GM21381 (cell line): ENCODE data around the gene TUBE1.
"Not testable (repeated sequence)": the region's sequence is repeated elsewhere in the genome, so short reads cannot be mapped to it uniquely, and the experiment has no call there.

Experiments
- ATAC-seq: cut with Tn5 transposase; IDR thresholded peaks from one replicate; pipeline ENCODE4 v1.9.1; 2021; ENCODE audit warnings: mild to moderate bottlenecking, moderate library complexity; ENCODE audit not compliant: unreplicated experiment

The TUBE1 gene

DNA sequence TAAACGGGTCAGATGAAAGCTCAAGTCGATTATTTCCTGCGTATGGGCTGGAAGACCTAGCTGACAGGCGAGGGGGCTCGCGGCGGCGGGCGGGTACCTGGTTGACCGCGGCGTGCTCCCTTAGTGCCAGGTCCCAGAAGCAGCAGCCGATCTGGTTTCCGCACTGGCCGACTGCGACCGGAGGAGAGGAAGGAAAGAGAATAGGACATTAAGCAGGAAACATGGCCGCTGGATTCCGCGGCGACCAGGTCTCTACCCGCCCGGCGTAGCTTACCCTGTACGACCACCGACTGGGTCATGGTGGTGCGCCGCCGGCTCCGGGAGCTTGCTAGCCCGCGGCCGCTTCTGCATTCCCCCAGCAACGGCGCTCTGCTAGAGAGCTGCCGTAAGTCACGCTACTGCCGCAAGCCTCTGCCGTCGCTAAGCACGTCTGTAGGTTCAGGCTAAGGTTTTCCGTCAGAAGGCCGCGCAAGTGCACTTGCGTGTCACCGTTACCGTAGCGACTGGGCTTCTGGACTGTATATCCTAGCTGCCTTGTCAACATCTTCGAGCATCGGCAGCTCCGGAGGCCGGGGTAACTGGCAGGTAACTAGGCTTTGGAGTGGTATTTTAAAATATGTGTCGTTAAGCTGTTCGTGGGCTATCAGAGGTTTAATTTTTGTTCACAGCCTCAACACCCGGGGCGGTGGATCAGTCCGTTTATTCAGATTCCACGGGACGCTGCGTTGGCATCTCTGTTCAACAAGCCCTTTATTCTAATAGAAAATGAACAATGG lies at the start of gene TUBE1, which contains the start of gene FAM229B:
TSS of gene TUBE1 (minus strand) at position 347 of the 776 bp plus-strand sequence. CDS start at position 299, 48 bp downstream.
TSS of gene FAM229B (plus strand) at position 456 of the 776 bp plus-strand sequence. CDS start 11,693 bp downstream, outside the sequence.
- ATAC-seq: peak; percentile 95

GRCh38 chr6:112130878-112131277 lies 43.6 kb upstream of the TUBE1 start:
- ATAC-seq: no peak

DNA sequence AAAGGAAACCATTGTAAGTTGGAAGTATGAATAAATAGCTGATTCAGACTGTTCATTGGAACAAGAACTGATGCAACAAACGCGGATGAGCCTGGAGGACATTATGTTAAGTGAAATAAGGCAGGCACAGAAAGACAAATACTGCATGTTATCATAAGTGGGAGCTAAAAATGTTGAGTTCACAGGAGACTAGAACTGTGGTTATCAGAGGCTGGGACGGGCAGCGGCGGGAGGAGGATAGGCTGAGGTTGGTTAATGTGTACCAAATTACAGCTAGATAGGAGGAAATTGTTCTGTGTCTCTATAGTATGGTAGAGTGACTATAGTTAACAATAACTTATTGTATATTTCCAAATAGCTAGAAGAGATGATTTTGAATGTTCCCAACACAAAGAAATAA lies 40.9 kb upstream of the TUBE1 start:
- ATAC-seq: no peak

DNA sequence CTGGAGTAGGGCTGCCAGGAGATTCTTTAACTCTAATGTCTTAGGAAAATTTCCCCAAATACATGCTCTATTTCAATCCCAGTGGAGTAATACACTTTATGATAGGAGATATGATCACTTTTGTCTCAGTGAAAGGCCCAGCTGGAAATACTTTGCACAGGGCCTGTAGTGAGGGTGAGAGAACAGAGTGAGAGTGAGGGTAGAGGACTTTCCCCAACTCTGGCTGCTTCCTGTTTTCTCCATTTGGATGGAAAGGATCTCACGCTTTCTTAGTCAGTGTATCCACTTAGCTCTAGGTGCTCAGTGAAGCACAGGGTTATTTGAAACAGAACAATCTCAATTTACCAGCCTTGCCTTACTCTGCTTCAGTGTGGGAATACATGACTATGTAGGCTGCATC lies 36.7 kb upstream of the TUBE1 start:
- ATAC-seq: no peak

DNA sequence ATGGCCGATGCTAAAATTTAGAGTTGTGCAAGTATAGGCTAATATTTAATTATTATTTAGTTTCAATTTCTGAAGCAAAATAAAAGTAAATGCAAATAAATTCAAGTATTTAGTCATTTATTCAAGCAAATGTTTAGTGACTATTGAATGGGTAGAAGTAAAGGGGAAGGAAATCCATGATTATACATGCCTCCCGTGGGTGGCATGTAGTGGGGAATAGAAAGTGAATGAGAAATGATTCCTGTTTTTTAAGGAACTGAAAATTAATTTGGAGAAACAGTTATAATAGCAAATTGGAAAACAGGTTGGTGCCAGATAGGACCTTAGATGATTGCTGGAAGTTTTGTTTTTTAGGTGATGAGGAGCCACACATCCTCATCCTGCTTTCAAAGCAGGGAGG lies 35.5 kb upstream of the TUBE1 start:
- ATAC-seq: no peak

- no peak for ATAC-seq
Observed at GRCh38 chr6:112118034-112118433, 30.8 kb upstream of the TUBE1 start.

GRCh38 chr6:112117554-112117953 lies 30.3 kb upstream of the TUBE1 start:
- ATAC-seq: no peak

GRCh38 chr6:112116221-112116620 lies 28.9 kb upstream of the TUBE1 start:
- no peak for ATAC-seq

DNA sequence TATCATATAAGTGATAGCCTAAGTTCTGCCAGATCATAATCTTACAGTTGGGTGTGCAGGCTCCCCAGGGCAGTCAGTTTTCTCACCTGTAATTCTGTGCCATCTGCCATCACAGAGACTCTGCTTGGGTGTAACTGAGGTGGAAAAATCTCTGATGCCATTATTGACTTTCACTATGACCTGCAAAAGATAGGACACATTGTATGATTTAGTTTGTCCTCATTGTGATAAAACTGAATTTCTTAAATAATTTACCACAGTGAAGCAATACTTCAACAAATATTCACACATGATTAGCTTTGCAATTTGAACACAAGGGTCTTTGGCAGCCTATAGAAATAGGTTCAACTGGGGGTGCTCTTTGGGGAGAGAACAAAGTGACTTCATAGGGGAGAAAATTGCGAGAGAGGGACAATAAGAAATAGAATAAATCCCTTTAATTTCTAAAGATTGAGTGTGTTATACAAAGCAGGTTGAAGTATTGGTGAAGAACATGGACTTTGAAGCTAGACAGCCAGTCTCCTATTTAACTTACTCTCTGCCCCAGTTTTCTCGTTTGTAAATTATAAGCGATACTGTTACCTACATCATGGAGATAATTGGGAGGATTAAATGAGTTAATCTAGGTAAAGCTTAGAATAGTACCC lies 27.4 kb upstream of the TUBE1 start:
- no peak for ATAC-seq

- ATAC-seq: no peak
Observed at GRCh38 chr6:112113918-112114317, 26.6 kb upstream of the TUBE1 start.

DNA sequence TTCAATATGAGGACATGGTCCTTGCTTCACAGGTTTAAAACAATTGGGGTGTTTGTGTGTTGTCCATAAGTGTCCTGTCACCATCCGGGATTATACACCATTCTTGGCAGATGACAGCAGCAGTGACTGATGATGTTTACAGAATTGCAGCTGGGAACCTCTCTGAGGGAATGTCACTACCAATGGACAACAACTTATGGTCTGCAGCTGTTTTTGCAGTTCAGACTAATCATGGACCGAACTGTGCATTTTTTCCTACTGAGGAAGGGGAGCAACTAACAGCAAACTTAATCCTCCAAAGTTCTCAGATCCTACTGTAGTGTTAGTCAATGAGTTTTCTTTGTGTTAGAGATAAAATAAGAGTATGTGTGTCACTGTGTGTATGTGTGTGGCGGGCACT lies 26.1 kb upstream of the TUBE1 start:
- no peak for ATAC-seq

GRCh38 chr6:112109262-112109661 lies 22.0 kb upstream of the TUBE1 start:
- no peak for ATAC-seq

GRCh38 chr6:112106562-112106961 lies 19.3 kb upstream of the TUBE1 start:
- ATAC-seq: no peak

GRCh38 chr6:112106026-112106425 lies 18.7 kb upstream of the TUBE1 start:
- ATAC-seq: not testable (repeated sequence)

DNA sequence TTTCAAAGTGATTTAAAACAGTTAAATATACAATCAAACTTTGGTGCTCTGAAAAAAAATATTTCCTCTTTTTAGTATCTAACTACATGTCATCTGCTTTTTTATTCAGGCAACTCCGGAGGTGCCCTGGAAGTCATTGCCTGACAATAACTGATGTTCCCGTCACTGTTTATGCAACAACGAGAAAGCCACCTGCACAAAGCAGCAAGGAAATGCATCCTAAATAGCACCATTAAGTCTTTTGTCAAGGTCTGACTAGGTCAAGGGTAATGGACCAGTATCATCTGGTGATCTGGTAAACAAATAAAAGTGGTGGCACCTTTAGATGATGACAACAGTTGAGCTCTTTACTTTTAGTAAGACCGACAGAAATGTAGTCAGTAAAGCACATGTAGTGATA lies 13.3 kb upstream of the TUBE1 start:
- ATAC-seq: no peak

DNA sequence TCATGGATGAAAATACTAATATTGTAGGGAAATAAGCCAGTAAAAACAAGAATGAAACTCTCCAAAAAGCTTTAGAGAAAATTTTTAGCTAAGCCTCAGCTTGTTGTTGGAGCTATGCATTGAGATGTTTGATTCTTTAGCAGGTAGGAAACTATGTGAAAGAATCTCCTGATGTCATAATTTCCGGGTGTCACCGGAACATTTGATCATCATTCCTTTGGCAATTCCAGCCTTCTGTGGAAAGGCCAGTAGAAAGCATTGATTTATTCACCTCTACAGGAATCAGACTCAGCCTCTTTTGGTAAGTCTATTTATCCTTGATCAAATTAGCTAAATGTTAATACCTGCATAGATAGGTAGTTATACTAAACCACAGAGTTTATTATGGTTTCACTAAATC lies 9.6 kb upstream of the TUBE1 start:
- no peak for ATAC-seq

DNA sequence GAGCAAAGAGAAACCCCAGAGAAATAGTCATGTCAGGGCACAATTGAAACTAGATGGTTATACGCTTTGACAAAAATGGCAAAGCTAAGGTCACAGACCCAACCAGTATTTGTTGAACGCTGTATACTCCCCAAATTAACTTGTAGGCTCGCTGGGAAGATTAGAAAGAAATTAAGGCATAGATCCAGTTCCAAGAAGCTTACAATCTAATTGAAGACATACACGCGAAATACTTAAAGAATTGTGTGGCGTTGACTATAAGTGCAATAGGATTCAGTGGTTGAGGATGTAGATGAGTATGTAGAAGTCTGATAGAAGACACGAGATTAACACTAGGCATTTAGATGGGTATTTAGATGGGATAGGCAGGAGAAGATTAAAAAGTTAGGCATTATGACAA lies 634 bp upstream of the TUBE1 start:
- no peak for ATAC-seq

- peak; percentile 34 for ATAC-seq
Observed at GRCh38 chr6:112086744-112087135, 542 bp downstream of the TUBE1 start.

DNA sequence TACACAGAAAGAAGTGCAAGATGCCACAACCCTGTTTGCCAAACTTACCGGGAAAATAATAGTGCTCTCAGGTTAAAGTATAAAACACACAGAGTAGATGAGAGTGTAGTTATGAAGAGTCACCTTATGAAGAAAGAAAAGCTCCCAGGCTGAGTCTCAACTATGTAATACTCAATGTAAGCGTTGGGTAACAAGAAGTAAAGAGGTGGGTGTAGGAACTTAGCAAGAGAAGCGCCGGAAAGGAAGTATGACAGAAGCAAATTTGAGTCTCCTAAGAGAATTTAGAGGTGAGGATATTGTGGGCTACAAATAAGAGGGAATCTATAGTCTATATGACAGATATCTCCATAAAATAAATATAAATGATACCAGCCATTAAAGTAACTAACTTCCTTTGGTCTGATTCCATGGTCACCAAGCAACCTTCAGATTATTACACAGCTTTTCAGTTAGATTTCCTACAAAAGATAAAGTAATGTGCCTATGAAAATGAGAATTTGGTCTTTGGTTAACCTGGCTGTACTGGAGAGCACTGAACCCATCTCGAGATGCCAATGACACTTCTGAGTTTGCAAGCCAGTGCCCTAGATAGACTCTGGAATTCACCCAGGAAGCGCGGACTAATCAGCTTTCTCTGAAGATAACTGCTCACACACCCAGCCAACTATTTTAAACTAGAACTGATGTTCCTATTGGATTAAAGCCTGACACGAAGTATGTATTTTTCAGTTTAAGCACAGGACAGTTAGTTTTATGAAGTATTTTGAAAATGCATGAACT lies 1.8 kb downstream of the TUBE1 start:
- ATAC-seq: no peak

DNA sequence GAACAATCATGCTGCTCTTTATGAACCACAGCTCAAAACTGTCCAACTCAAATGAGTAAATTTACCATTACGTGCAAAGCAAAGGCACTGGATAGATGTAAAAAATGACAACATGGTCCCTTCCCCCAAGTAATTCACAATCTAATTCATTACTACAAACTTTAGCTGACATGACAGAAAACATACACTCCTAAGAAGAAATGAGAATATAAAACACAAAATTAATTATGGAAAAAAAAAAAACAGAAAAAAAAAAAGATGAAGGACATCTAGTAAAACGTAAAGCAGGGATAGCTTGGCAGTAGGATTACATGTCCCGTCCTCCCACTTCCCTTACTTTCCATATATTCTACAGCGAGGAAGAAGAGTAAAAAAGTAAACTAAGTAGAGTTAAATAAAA lies 5.7 kb downstream of the TUBE1 start:
- ATAC-seq: no peak

DNA sequence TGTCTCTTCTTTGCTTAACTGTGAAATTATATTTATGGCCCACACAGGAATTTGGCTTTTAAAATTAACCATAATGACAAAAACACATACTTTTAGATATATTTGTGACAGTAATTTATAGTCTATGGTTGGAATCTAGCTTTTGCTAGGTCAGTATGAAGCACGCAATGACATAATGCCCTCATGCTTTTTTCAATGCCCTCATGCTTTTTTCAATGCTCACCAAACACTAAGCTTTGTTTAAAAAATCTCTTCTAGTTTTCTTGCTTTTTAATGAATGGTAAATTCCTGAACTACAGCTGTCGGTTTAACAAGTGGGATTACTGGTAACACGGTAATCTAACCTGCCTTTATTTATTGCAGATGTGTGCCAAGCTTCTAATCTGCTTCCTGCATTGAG lies 20.7 kb downstream of the TUBE1 start:
- ATAC-seq: no peak
